Activated effector memory CD4-positive, alpha-beta T cell treated with Interleukin-2 at 50 U/mL for 16 hours (primary cell): ENCODE data around the gene IPO5.
"Not testable (repeated sequence)": the region's sequence is repeated elsewhere in the genome, so short reads cannot be mapped to it uniquely, and the experiment has no call there.

Experiments used
- DNase-seq: peaks from one replicate; pipeline ENCODE4 v3.0.0-alpha.2; 2020

Gene IPO5

GRCh38 chr13:98019186-98019585 lies 65.7 kb downstream of the IPO5 start:
- no peak for DNase-seq

- DNase-seq = no peak
These were observed 66.8 kb downstream of the IPO5 start for GRCh38 chr13:98020271-98020670.

- DNase-seq = no peak
These were observed 68.7 kb downstream of the IPO5 start for GRCh38 chr13:98022210-98022609.

GRCh38 chr13:98025480-98026025 lies 72.1 kb downstream of the IPO5 start:
- no peak for DNase-seq

DNA sequence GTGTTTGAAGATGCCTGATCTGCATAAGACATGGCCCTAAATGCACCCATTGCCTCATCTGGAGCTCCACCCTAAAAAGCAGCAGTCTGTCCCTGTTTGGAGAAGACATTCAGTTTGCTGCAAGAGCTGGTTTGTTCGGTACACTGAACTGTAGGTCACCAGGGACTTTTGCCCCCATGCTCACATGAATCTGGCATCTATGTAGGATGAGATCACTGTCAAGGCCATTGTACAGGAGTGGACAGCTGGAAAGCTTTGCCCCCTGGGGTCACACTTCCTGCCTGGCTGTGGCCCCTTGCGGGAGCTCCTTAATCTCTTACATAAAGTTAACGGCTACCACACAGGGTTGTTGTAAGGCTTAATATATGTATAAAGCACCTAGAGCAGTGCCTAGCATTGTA lies 73.0 kb downstream of the IPO5 start:
- DNase-seq = no peak

GRCh38 chr13:98032168-98032567 lies 78.7 kb downstream of the IPO5 start:
- DNase-seq = no peak

DNA sequence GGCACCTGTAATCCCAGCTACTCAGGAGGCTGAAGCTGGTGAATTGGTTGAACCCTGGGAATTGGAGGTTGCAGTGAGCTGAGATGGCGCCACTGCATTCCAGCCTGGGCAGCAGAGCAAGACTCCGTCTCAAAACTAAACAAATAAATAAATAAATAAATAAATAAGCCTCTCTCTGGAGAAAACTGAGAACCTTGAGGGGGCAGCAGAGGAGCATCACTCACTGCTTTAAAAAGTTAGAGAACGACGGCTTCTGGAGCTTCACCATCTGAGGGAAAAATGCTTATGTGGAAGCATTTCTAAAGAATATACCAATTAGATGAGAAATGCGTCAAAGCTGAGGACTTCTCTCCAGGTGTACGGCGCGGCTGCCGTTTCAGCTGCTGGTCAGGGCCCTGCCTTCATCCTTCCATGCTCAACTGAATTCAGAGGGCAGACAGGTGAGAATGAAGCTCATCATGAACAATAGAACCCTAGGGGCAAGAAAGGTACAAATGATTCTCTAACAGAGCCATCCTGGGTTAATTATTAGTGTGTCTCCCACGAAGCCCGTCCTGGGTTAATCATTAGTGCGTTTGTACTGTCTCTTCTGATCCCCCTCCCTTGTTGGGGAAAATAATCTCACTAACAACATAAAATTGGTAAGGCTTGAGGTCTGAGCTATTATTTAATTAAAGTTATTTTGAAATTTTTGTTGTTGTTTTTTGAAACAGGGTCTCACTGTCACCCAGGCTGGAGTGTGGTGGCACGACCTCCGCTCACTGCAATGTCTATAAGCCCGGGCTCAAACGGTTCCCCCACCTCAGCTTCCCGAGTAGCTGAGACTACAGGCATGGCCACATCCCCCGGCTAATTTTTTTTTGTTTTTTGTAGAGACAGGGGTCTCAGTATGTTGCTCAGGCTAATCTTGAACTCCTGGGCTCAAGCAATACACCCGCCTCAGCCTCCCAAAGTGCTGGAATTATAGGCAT lies 80.1 kb downstream of the IPO5 start:
- DNase-seq = no peak

DNA sequence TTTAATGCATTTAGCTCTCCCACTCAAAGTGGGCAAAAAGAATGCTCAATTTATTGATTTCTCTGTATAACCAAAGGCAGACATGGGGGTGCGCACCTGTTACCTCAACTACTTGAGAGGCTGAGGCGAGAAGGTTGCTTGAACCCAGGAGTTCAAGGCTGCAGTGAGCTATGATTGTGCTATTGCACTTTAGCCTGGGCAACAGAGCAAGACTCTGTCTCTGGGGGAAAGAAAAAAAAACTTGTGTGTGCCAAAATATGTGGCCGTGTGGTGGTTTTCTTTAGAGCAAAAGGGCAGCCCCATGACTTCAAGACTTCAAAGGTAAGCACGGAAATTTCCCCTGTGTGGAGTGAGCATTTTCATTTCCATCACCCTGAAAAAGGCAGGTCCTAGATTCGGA lies 81.9 kb downstream of the IPO5 start:
- DNase-seq = no peak

- not testable (repeated sequence) for DNase-seq
These were observed 83.3 kb downstream of the IPO5 start for GRCh38 chr13:98036564-98037302.

DNA sequence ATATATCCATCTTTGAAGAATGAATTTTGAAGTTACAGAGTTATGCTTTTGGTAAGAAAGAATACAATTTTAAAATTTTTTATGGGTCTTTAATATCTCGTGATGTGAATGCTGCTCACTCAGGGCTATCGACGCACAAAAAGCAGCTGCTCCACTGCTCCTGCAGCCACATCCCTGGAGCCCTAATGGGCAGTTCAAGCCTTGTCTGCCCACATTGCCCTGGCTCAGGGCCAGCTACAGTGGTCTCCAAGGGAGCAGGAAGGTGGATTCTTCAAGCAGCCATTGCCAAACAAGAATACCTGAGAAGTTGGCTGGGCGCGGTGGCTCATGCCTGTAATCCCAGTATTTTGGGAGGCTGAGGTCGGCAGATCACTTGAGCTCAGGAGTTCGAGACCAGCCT lies 85.8 kb downstream of the IPO5 start:
- DNase-seq = no peak

DNA sequence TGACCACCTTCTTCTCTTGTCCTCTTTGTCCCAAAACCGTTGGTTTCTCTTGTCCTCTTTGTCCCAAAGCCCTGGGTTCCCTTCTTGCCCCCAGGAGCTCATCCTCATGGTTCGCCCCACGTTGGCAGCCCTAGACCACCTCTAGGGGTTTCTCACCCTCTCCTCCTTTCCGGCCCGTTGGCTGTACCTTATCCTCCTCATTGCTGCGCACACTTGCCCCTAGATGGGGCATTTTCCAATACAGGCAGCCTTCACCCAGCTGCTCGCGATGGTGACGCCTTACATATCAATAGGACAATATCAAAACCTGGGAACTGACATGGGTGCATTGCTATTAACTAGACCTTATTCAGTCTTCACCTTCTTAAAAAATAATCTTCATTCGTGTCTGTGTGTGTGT lies 86.5 kb downstream of the IPO5 start:
- no peak for DNase-seq

GRCh38 chr13:98041081-98041820 lies 87.8 kb downstream of the IPO5 start:
- no peak for DNase-seq

DNA sequence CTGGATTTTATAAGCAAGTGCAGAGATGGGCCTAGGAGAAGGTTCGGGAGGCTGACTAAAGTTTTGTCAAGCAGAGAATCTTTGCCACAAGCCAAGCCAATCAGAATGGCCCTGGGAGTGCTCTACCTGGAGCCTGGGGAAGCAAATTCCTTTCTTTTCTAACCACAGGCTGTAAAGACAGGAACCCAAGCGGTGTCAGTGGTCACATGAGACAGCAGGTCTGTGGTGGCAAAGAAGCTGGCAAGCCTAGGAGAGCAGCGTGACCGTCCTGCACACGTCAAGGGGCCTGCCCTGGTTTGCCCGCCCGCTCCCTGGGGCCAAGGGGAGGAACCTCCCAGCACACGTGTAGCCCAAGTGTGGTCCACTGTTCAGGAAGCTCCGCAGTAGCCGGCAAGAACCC lies 90.8 kb downstream of the IPO5 start:
- DNase-seq = no peak

GRCh38 chr13:98047785-98048184 lies 94.3 kb downstream of the IPO5 start:
- DNase-seq = not testable (repeated sequence)

DNA sequence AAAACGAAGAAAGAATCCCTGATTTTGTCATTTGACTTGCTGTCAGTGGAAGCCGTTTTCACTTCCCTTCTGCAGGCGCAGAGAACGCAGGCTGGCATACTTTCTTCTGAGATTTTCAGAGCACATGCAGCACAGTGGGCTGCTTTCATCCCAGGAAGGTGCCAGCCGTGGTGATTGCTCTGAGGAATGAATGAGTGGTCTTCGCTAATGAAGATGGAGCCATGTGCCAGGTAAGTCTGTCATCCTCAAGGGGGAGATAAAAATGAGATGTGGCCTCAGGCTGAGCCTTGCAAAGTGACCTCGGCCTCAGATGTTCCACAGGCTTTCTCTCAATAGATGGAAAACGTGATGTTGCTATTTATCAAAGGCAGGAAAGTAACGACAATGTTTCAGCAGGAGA lies 94.8 kb downstream of the IPO5 start:
- DNase-seq = no peak

GRCh38 chr13:98050041-98050466 lies 96.6 kb downstream of the IPO5 start:
- DNase-seq = no peak

DNA sequence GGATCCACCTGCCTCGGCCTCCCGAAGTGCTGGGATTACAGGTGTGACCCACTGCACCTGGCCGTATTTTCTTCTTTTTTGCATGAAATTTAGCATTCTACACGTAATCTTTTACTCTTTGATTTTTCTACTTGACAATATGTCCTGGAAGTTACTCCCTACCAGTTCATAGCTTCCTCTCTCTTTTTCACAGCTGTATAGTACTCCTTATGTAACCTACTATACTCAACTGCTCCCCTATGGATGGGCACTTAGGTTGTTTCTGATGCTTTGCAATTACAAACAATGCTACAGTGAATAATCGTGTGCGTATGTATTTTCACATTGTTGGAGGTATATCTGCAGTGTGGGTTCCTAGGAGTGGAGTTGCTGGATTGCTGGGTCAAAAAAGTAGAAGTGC lies 98.9 kb downstream of the IPO5 start:
- no peak for DNase-seq

- no peak for DNase-seq
These were observed 100.8 kb downstream of the IPO5 start for GRCh38 chr13:98054301-98054700.

GRCh38 chr13:98055623-98056022 lies 102.1 kb downstream of the IPO5 start:
- no peak for DNase-seq

DNA sequence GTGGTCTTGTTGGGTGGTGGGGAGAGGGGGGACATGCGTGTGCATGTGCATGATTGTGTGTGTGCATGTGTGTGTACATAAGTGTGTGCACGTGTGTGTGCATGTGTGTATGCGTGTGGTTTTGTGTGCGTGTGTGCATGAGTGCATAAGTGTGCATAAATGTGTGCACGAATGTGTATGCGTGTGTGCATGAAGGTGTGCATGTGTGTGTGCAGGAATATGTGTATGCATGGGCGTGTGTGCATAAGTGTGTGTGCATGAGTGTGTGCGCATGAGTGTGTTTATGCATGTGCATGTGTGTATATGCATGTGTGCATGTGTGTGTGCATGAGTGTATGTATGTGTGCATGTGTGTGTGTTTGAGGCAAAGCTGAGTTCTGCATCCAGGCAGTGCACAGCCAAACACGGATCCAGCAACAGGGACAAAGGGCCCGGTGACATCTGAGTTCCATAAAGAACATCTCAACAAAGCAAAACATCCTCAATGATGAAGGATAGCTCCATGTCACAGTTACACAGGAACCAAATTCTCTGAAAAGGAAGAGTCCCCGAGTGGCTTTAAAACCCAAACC lies 103.5 kb downstream of the IPO5 start:
- DNase-seq = no peak

DNA sequence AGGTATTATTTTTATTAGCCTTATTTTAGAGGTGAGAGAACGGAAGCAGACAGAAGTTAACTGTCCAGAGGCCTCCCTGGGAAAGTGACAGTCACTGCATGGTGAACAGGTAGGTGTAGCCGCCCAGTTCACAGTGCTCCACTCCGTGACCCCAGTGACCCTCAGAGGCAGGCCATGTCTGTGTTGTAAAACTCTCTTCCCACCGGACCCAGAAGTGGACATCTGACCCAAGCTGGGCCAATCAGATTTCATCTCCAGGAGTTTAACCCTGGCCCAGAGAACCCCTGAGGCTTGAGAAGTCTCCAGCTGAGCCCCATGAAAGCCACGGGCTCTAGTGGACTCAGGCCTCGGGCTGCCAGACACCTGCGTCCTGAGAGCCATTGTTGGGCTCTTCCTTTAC lies 105.8 kb downstream of the IPO5 start:
- no peak for DNase-seq

DNA sequence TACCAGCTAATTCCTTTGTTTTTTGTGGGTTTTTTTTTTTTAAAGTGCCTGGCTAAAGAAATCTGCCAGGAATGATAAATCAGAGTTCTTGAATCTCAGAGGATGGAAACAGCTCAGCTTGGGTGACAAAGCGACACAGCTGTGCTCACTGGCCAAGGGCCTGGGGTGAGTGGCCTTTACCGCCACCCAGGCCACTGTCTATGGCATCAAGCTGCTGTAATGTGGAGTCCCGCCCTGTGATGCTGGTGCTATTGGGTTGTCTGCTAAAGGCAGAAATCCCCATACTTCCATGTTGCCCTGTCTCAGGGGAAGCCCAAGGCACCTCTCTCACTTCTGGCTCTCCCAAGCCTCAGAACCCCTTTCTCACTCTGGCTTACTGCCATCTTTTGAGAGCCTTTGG lies 106.8 kb downstream of the IPO5 start:
- no peak for DNase-seq

DNA sequence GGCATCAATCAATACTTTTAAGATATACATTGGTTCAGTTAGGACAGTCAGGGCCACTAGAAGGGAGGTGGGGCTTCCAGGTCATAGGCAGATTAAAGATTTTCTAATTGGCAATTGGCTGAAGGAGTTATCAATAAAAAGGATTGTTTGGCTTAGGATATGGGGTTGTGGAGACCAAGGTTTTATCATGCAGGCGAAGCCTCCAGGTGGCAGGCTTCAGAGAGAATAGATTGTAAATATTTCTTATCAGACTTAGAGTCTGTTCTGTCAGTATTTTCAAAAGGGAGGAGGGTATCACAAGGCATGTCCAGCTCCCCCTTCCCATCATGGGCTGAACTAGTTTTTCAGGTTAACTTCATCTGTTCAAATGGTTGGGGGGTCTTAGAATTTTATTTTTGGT lies 112.0 kb downstream of the IPO5 start:
- no peak for DNase-seq
